Measurements from ENCODE around the gene USP24. TPM values are rescaled to one million over a fixed set of nuclear protein-coding genes. Genes with fewer than 3 reads are reported as not detected.

The USP24 gene
- total RNA-seq, 2 donors from 2014 or later = 31.8 to 34.9 TPM

DNA sequence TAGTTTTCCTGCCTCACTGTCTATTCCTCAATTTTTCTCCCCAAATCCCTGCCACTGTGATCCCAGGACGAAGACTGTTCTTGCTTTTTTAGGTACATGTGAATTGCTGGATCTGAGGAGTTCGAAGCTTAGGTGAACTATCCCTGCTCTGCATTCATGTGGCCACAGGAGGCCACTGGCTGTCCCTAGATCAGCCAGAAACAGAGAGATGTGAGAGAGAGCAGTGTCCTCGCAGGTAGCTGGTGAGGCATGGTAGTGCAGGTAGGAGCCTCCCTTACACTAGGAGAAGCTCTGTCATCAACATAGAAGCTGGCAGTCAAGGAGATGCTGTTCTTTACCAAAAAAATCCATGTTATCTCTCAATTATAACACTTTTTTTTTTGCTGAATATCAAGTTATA is 71.5 kb downstream of the USP24 start:
- no peaks in the 10 kb centered on the region for H3K27me3 ChIP-seq
- no peaks in the 10 kb centered on the region for H3K9me3 ChIP-seq
- H3K36me3 ChIP-seq = peaks cover 2% of the 10 kb centered on the region
- DNase-seq = no peak
- intact Hi-C loops (cut with DNase I) = loop anchor here (10.0 kb wide), 1 partner anchor 71 kb away; the partner anchor contains the start of gene USP24
- no peaks in the 10 kb centered on the region for H3K4me1 ChIP-seq
- no peak overlapping the region for H3K27ac ChIP-seq
- no peak overlapping the region for H3K4me3 ChIP-seq
- TF ChIP-seq, protein P1, sequence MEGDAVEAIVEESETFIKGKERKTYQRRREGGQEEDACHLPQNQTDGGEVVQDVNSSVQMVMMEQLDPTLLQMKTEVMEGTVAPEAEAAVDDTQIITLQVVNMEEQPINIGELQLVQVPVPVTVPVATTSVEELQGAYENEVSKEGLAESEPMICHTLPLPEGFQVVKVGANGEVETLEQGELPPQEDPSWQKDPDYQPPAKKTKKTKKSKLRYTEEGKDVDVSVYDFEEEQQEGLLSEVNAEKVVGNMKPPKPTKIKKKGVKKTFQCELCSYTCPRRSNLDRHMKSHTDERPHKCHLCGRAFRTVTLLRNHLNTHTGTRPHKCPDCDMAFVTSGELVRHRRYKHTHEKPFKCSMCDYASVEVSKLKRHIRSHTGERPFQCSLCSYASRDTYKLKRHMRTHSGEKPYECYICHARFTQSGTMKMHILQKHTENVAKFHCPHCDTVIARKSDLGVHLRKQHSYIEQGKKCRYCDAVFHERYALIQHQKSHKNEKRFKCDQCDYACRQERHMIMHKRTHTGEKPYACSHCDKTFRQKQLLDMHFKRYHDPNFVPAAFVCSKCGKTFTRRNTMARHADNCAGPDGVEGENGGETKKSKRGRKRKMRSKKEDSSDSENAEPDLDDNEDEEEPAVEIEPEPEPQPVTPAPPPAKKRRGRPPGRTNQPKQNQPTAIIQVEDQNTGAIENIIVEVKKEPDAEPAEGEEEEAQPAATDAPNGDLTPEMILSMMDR (IDR thresholded peaks at IDR 0.05) = no peak
- H3K9ac ChIP-seq (ENCODE audit: low read depth in 2 of 2, low read length in 2 of 2) = no peak overlapping the region

DNA sequence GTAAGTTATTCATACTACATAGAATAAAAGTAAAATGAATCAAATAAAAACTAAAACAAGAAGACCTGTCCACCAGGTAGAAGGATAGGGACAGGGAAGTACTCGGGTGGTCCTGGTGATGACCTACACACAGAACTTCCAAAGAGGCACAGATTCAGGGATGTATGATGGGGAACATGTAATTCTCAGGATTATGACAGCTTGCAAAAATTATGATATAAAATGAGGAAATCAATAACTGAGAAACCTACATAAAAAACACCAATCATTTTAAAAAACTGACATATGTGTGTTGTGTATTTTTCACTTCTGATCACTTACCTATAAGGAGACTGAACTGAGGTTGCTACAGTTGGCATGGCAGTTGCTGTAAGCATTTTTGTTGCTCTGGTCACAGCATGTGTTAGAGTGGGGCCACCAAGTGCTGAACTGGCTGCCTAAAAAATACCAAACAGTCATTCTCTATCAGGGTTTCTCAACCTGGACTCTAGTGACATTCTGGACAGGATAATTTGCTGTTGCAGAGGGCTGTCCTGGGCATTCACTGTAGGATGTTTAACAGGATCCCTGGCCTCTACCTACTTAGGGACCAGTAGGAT is 73.8 kb downstream of the USP24 start:
- H3K27me3 ChIP-seq = no peaks in the 10 kb centered on the region
- H3K4me3 ChIP-seq = no peak overlapping the region
- no peaks in the 10 kb centered on the region for H3K4me1 ChIP-seq
- H3K27ac ChIP-seq = no peak overlapping the region
- TF ChIP-seq, protein P1 (IDR thresholded peaks at IDR 0.05) = no peak
- no peaks in the 10 kb centered on the region for H3K9me3 ChIP-seq
- no peak for DNase-seq
- no peak overlapping the region for H3K9ac ChIP-seq (ENCODE audit: low read depth in 2 of 2, low read length in 2 of 2)
- peaks cover 9% of the 10 kb centered on the region for H3K36me3 ChIP-seq
- intact Hi-C loops (cut with DNase I) = loop anchor here (2.0 to 10.0 kb wide), 2 partner anchors 73 to 135 kb away; partner anchors contain the start of gene USP24

DNA sequence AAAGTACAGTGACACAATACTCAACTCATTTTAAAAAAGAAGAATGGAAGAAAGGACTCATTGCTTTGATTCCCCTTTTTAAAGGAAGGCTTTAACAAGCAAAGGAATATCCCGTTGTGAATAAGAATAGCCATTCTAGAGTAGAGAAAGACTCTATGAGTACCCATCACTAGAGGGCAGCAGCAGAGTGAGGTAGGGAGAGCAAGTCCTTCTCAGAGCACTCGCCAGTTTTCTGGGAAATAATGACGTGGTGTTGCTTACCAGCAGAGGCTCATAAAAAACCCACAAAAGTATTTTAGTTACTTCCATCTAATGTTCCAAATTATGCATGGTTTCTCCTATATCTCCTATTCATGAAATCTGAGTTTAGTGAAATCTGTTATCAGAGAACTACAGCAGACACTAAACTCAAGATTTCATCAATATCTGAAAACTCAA is 74.6 kb downstream of the USP24 start:
- intact Hi-C loops (cut with DNase I) = loop anchor here (2.0 to 10.0 kb wide), 2 partner anchors 74 to 136 kb away; partner anchors contain the start of gene USP24

DNA sequence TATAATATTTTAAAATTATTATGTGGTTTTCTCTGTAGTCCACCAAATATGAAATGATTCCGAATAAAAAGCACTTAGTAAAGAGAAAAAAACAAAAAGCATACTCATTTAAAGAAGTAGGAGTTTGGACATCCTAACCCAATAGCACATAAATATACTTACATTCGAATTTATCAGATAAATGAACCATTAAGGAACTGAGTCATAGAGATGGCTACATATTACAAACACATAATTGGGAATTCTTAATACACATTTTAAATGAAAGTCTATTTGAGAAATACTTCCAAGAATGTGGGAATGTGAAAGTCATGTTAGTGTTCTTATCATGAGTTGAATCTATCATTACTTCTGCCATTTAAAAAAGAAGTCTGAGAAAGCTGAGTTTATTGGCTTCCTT is 75.0 kb downstream of the USP24 start:
- intact Hi-C loops (cut with DNase I) = loop anchor here (2.0 to 10.0 kb wide), 2 partner anchors 75 to 137 kb away; partner anchors contain the start of gene USP24
- DNase-seq = no peak
- Histone ChIP-seq H3K36me3 (peaks cover 7% of the 10 kb centered on the region), H3K4me3 (no peak overlapping the region), H3K9me3 (no peaks in the 10 kb centered on the region), H3K27me3 (no peaks in the 10 kb centered on the region), H3K9ac (ENCODE audit: low read depth in 2 of 2, low read length in 2 of 2) (no peak overlapping the region), H3K27ac (no peak overlapping the region), H3K4me1 (no peaks in the 10 kb centered on the region)
- TF ChIP-seq, protein P1 (IDR thresholded peaks at IDR 0.05) = no peak

More for the DNA sequence above, 74.6 kb downstream of the USP24 start:
- H3K9me3 ChIP-seq = no peaks in the 10 kb centered on the region
- no peaks in the 10 kb centered on the region for H3K27me3 ChIP-seq
- no peak overlapping the region for H3K27ac ChIP-seq
- H3K4me1 ChIP-seq = no peaks in the 10 kb centered on the region
- no peak overlapping the region for H3K4me3 ChIP-seq
- peak; percentile 84 for DNase-seq
- no peak overlapping the region for H3K9ac ChIP-seq (ENCODE audit: low read depth in 2 of 2, low read length in 2 of 2)
- TF ChIP-seq, protein P1 (IDR thresholded peaks at IDR 0.05) = peak; percentile 74
- peaks cover 7% of the 10 kb centered on the region for H3K36me3 ChIP-seq

DNA sequence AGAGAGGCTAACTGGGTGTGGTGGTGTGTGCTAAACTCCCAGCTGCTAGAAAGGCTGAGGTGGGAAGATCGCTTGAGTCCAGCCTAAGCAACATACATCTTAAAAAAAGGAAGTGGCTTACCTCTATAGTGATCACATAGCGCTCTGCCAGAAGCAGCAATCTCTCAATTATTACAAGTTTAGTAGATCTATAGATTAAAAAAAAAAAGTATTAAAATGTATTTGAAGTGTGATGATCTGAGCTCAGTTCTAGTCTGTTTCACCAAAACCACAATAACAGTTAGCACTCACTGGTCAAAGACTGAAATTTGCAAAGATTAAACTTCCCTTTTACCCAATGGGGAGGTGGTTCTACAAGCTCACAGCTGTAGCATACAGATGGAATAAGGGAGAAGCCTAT is 76.3 kb downstream of the USP24 start:
- no peak for DNase-seq
- no peaks in the 10 kb centered on the region for H3K27me3 ChIP-seq
- H3K27ac ChIP-seq = no peak overlapping the region
- peaks cover 7% of the 10 kb centered on the region for H3K36me3 ChIP-seq
- no peak overlapping the region for H3K9ac ChIP-seq (ENCODE audit: low read depth in 2 of 2, low read length in 2 of 2)
- H3K4me3 ChIP-seq = no peak overlapping the region
- H3K4me1 ChIP-seq = no peaks in the 10 kb centered on the region
- no peaks in the 10 kb centered on the region for H3K9me3 ChIP-seq
- intact Hi-C loops (cut with DNase I) = no loop called here
- TF ChIP-seq, protein P1 (IDR thresholded peaks at IDR 0.05) = no peak

Measured in colonic mucosa (tissue), 4 donors.